ENCODE data around the gene ULBP3.

Gene ULBP3

DNA sequence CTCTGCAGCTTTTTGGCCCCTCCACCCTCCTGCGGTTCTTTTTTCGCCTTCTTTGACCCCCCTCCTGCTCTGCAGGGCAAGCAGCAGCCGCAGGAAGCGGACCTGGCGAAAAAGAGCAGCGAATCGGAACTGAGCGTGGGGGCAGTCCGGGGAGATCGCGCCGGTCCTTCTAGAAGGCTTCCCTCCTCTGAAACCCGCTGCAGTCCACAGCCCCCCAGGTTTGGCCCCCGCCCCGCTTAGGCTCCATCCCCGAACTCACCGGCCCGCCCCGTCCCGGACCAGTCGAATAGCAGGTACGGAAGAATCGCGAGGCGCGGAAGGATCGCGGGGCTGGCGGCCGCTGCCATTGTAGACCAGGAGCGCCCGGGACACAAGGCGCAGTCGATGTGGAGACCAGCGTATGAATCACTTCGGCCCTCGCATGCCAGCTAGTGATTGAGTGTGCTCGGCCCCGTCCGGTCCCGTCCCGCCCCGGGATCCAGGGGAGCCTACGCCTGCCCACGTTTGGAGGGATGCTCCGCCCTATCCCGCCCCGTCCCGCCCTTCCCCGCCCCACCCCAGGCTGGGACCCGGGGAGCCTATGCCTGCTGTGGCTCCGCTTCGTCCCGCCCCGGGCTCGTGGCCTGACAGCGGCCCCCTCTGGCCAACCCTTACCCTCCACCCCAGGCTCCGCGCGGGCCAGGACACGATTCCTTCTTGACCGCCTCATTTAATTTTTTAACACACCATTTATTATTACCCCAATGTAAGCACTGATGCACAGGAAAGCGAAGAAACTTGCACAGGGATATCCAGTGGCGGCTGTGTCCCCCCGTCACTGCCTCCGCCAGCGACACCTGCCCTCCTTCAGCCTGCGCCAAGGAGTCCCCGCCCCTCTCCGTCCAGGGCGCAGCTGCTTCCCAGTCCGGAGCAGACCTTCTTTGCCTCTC lies at the start of gene ULBP3:
TSS of gene ULBP3 (minus strand) at position 402 of the 929 bp plus-strand sequence. CDS start at position 347, 55 bp downstream.
- FAIRE-seq, result no peak

DNA sequence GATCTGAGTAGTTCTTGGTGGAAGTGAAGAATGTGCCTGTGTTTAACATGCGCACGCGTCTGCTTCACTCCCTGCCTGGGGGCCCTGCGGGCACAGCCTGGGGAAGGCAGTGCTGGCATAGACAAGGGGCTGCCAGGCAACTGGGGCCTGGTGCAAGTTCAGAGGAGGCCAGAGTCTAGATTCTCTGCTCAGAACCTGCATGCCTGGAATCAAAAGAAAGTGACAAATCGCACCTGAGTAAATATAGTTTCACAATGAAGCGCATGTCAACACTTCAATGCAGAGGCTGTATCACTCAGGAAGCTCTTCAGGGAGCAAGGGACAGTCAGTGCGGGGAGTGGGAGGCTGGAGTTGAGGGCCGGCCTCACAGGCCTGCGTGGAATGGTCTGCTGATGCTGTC lies 49.7 kb upstream of the ULBP3 start:
- no peak for FAIRE-seq

DNA sequence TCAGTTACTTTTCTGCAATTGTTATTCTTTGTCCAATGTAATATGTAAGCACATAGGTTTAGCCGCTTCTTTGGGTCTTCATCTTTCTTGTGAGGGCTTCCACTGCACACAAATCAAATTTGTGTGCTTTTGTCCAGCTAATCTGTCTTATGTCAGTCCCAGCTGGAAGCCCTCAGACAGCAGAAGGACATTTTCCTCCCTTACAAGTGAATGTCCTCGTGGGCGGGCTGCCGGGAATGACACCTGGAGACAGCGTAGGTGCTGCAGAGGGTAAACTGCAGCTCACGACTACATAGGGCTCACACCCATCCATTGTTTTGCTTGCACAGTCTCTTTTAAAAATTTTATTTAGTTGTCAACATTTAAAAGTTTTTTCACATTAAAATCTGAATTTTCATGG lies 49.3 kb upstream of the ULBP3 start:
- FAIRE-seq, result no peak

DNA sequence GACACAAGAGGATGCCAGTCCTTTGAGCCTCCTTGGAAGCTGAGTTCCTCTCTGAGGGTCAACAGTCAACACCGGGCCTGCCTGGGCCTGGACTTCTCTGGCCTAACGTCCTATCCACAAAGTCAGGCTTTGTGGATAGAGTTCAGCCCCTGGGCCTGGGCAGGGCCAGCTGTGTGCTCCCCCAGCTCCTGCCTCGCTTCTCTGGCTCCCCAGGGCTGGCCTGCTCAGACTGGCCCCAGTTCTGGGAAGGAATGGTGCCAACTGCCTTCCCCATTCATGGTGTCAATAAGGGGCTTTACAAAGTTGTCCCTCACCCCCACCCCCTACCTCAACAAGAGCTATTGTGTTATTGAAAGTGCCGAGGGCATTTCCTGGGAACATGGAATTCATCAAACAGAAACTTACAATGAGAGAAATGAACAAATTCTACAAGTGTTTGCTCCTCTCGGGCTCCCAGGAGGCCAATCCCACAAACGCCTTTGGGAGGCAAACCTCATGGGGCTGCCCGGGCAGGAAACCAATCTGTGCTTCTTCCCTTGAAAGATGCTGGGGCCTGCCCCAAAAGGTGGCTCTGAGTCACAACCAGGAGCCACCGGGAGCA lies 47.4 kb upstream of the ULBP3 start:
- FAIRE-seq, result no peak

DNA sequence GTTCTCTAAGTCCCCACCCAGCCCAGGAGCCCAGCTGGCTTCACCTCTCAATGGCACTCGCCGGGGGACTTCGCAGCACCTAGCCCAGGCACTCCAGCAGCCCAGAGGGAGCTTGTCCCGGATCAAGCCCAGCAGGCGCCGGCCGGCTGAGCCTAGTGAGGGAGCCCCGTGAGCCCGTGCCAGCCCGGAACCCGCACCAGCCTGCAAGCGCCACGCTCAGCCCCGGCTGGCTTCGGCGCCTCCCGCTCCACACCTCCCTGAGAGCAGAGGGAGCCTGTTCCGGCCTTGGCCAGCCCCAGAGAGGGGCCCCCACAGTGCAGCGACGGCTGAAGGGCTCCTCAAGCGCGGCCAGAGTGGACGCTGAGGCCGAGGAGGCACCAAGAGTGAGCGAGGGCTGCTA lies 46.8 kb upstream of the ULBP3 start:
- FAIRE-seq, result no peak

DNA sequence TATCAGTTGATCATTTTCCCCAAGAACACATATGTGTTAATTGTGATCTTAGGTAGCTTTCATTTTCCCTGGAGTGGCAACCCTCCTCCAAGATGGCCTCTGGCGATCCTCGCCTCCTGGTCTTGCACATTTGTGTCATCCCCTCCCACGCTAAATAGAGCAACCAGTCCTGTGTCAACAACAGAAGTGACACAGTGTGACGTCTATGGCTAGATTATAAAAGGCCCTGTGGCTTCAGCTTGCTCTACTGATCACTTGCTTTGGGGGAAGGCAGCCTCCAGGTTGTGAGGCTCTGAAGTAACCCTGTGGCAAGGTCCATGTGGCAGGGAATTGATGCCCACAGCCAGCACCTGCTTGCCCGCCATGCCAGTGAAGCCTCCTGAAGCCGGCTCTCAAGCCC lies 43.3 kb upstream of the ULBP3 start:
- no peak for FAIRE-seq

DNA sequence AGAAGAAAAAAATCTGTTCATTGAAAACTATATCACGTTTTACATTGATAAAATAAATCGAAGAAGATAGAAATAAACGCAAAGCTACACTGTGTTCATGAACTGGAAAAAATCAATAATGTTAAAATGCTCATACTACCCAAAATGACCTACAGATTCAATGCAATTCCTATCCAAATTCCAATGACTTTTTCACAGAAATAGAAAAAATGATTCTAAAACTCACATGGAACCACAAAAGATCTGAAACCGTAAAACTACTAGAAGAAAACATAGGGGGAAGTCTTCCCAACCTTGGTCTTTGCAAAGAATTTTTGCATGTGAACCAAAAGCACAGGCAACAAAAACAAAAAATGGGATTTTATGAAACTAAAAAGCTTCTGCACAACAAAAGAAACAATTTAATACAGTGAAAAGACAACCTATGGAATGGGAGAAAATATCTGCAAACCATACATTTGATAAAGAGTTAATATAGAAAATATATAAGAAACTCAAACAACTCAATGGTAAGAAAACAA lies 33.9 kb upstream of the ULBP3 start:
- FAIRE-seq, result no peak

DNA sequence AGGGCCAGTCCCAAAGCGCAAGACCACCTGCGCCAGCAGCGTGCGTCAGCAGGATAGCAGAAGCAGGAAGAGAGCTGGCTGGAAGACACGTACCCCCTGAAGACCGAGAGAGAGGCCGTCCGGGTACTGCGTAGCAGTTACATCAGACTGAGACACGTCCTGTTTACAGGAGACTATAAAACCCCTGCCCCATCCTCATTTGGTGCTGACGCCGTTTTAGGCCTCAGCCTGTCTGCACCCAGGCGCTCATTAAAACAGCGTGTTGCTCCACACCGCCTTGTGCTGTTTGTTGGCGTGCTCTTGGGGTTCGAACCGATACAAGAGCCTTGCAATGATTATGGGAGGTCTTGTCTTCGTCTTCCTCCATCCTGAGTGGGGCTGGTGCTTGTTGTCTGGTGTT lies 31.8 kb upstream of the ULBP3 start:
- no peak for FAIRE-seq

DNA sequence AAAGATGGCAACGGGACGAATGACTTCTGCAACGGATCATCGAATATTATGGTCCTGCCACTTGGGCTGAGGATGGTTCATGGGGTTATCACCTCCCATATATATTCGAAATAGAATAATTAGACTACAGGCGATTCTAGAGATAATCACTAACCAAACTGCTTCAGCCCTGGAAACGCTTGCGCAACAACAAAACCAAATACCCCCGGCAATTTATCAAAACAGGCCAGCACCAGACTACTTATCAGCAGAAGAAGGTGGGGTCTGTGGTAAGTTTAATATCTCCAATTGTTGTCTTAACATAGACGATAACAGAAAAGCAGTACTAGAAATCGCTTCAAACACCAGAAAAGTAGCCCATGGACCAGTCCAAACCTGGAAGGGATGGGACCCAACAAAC lies 31.0 kb upstream of the ULBP3 start:
- FAIRE-seq, result no peak

DNA sequence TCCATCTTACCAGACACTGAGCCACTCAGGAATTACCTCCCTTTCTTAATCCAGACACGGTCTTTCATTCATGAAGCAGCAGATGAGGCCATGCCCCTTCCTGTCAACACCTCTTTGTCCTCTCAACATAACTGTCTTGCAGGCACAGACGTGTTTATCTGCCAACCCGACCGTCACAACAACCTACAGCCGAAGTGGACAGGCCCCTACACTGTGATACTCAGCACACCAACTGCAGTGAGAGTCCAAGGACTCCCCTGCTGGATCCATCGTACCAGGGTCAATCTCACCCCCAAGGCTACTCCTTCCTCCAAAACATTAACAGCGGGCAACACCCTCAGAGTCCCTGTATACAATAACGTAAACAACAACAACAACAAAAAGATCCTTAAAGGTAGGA lies 30.6 kb upstream of the ULBP3 start:
- no peak for FAIRE-seq

DNA sequence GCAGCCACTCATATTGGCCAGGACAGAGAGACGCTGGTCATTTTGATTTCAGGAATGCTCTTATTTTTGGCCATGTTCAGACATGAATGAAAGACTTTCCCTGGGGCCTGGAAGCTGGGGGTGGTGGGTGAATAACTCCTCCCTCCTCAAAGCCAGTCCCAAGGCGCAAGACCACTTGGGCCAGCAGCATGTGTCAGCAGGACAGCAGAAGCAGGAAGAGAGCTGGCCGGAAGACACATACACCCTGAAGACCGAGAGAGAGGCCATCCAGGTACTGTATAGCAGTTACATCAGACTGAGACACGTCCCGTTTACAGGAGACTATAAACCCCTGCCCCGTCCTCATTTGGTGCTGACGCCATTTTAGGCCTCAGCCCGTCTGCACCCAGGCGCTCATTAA lies 29.2 kb upstream of the ULBP3 start:
- FAIRE-seq, result no peak

DNA sequence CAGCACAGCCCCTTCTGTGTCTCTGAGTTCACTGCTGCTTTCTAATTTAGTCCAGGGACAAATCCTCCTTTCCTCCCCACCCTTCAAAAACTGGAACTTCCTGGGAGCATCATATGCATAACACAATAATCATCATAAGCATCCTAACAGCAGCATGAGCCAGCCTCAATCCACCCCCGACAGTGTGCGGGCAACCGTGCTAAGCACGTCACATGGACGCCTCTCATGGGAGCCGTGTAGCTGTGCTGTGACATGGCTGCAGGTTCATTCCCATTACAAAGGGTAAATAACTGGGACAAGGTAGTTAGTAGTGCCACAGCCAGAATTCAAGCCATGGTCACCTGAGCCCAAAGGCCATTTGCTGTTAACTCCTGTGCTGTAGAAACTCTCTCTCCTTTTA lies 24.5 kb upstream of the ULBP3 start:
- FAIRE-seq, result no peak

DNA sequence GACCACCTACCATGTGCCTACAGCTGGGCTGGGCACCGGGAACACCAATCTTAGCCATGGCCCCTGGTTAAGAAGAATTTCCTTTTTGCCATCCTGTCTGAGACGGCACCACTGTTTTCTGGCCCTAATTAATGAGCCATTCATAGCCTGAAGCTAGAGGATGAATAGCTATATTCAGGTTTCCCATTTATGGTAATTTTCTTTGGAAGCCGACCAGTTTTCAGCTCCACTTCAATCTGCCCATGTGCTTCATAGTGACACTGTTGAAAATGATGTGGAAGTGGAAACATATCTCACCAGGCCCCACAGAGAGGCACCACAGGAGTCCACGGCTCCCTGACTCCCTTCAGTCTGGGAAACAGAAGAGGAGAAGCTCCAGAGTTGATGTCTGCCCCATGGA lies 22.6 kb upstream of the ULBP3 start:
- FAIRE-seq, result no peak

DNA sequence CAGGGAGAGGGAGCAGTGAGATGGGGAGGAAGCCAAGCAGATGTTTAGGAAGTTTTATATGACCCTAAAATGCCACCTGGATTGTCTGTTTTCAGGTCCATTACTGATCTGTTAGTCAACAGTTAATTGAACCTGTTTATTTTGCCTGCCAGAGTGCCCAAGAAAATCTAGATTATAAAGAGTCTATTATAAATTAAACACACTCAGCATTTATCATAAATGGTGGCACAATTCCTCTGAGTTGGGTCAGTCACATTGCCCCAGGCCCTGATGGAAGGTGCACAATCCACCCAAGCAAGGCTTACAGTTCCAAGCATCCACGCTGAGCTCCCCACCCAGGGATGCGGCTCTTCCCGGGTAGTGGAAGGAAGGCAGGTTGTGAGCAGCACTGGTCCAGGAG lies 21.4 kb upstream of the ULBP3 start:
- no peak for FAIRE-seq

DNA sequence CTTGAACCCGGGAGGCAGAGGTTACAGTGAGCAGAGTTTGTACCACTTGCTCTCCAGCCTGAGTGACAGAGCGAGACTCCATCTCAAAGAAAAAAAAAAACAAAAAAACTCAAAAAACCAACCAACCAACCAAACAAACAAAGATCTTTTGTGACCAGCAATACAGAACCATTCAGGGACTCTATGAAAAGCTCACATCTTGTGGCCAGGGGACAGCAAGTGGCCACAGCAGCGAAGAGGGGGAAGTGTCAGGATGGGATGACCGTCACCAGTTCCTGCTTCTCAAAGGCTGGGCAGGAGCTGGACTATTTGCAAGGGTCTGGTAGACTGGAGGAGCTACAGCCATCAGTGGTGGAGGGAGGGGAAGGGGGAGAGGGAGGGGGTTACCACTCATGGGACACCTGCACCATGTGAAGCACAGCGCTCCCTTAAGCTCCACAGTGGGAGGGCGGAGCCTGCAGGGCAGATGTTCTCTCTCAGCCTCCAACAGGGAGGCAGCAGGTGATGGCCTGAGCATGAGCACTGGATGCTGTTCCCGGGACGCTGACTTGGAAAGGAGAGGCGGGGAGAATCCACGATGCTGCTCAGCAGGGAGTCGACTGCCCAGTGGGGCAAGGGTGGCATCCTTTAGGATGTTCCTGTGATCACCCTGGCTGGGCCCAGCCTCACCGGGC lies 19.7 kb upstream of the ULBP3 start:
- no peak for FAIRE-seq

DNA sequence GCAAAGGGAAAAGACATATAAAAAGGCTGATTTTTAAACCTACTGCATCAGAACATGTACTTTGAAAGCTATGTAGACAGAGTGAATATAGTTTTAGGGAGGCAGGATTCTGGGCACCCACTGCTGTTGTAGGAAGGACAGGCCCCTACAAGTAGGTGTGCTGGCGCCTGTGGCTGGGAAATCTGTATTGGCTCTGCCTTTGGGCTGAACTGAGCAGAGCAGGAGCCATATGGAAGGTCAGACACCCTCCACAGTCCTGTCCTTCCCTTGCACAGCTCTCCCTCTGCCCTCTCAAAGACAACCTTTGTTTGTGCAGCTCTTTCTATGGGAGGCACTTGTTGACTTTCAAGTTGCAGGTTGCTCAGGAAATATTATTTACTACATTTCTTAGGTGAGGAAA lies 18.4 kb upstream of the ULBP3 start:
- FAIRE-seq, result no peak

DNA sequence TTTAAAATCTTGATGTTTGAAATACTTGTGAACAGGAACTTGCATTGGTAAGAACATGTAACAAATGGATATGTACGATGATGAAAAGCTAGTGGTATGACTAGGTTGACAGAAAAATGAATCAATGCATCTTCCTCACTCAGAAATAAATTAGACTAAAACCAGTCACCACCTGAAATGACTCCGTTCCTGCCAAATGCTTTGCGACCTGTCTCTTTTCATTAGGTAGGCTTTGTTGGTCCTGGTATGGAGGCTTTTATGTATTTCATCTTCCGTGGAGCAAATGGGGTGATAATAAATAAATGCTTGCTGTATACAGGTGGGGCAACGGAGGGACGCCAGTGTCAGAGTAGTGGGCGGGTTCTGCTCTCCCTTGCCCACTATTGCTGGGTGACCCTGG lies 17.1 kb upstream of the ULBP3 start:
- no peak for FAIRE-seq

DNA sequence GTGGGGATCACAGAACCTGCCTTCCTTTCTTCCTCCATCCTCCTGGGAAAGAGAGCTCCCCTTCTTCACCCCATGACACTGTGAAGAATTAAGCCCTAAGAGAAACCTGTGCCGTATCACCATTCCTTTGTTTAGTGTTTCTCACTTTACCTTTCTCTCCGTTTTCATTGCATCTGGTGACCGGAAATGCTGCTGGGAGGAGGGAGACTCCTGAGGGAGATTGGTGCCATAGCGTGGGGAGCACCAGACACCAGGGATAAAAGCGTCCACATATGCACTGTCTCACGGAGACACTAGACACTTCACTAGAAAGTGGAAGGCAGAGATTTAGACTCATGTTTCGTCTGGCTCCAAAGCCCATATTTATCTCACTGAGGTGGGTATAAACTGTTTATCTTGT lies 15.5 kb upstream of the ULBP3 start:
- no peak for FAIRE-seq

DNA sequence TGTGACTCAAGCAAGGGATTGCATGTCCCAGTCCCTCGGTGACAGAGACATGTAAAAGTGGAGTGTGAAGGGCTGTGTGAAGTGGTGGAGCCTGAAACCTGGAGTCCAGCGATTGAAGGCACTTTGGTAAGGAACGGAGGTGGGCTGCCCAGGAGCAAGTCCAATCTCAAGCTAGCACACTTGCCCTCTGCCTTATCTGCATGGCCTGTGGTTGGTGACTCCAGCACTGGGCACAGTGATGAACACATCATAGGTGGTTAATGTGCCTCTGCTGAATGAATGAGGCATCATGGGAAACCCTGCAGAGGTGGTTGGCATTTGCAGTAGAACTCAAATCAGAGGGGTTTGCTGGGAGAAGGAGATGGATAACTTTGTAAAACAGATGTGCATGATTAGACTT lies 14.9 kb upstream of the ULBP3 start:
- no peak for FAIRE-seq

DNA sequence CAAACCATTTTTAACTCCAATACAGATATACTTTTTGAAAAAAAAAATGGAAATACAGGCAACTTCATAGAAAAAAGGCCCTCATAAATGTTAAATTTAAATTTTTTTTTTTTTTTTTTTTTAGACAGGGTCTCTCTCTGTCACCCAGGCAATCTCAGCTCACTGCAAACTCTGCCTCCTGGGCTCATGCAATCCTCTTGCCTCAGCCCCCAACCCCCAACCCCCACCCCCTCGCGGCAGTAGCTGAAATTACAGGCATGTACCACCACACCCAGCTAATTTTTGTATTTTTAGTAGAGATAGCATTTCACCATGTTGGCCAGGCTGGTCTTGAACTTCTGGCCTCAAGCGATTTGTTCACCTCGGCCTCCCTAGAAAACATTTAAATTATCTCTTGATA lies 12.8 kb upstream of the ULBP3 start:
- FAIRE-seq, result no peak

DNA sequence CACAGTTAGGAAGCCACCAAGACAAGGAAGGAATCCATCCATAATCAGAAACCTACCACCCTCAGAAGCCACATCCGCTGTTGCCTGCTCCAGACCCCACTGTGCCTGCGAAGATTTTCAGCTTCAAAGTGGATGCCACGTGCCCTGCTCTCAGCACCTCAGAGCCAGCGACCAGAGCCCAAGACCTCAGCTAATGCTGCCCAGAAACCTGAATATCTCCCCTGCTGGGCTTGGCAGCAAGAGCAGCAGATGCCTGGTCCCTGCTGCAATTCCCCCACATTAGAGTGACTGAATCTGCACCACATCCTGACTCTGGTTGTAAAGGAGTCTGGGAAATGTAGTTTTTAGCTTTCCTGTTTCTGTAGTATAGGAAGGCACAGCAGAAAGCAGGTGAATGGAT lies 10.7 kb upstream of the ULBP3 start:
- FAIRE-seq, result no peak

DNA sequence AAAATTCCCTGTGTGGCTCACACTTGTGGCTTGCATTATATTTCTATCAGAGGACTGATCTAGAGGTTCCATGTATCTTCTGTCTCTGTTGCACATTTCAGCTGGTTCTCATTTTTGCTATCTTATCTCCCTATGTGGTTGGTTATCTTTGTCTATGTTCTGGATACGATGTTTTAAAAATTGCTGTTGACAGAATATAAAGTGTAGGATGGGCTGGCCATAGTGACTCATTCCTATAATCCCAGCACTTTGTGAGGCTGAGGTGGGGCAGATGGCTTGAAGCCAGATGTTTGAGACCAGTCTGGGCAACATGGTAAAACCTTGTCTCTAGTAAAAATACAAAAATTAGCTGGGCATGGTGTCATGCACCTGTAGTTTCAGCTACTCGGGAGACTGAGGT lies 9.9 kb upstream of the ULBP3 start:
- no peak for FAIRE-seq

DNA sequence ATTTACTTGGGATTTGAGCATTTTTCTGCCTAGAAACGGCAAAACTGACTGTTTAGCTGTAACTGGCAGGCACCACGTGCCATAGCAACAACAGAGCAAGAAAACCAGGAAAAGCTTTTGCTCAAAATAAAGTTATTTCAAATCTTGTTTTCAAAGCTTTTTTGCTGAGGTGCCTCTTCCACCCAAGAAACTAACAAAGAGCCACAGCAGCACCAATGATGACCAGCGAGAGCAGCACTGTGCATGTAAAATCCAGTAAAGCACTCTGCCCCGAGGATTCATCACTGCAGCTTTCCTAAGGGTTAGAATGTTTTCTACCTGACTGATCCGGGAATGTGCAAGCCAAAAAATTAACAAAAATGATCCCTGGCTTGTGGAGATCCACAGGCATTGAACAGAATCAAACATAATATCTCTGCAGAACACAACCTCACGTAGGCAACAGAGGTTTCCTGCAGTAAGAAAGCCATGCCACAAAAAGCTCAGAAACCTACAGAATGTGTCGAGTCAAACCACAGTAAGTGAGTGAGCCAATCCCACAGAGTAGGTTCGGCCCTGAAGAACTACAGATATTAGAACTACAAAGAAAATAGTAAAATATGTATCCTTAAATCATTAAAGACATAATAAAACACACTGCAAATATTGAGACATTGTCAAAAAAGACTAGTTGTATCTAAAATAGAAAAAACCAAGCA lies 7.4 kb upstream of the ULBP3 start:
- FAIRE-seq, result no peak
